WTC11 (cell line): ENCODE data around the gene PRRG2.

Experiments used
- ATF3 ChIP-seq: sonication (generic); formaldehyde crosslinking; conservative IDR thresholded peaks from 2 replicates; pipeline ENCODE4 v1.8.1; 2022; ENCODE audit warnings: mild to moderate bottlenecking, missing genetic modification reagents
- CTCF ChIP-seq: fragments of 200-600 bp; IDR thresholded peaks from 2 replicates; pipeline ENCODE4 v1.8.0; 2022; ENCODE audit warnings: antibody characterized with exemption
- FOXK1 ChIP-seq: sonication (generic); formaldehyde crosslinking; IDR thresholded peaks from 2 replicates; pipeline ENCODE4 v1.8.0; 2022; ENCODE audit warnings: mild to moderate bottlenecking, moderate library complexity, missing genetic modification reagents
- FOXP4 ChIP-seq: sonication (generic); formaldehyde crosslinking; IDR thresholded peaks from 2 replicates; pipeline ENCODE4 v1.8.0; 2022; ENCODE audit warnings: mild to moderate bottlenecking, missing genetic modification reagents
- HMGXB4 ChIP-seq: sonication (generic); formaldehyde crosslinking; IDR thresholded peaks from 2 replicates; pipeline ENCODE4 v1.8.1; 2023; ENCODE audit warnings: mild to moderate bottlenecking, moderate library complexity, missing genetic modification reagents
- NFYB ChIP-seq: sonication (generic); formaldehyde crosslinking; conservative IDR thresholded peaks from 2 replicates; pipeline ENCODE4 v1.8.0; 2022; ENCODE audit warnings: low read depth, missing genetic modification reagents
- PREB ChIP-seq: sonication (generic); formaldehyde crosslinking; IDR thresholded peaks from 2 replicates; pipeline ENCODE4 v1.8.1; 2022; ENCODE audit warnings: mild to moderate bottlenecking, missing genetic modification reagents, moderate library complexity, borderline replicate concordance
- PRRX2 ChIP-seq: fragments of 250-450 bp; sonication (Bioruptor Pico); IDR thresholded peaks from 2 replicates; pipeline ENCODE4 v1.8.0; 2021; ENCODE audit warnings: mild to moderate bottlenecking
- TCF7 ChIP-seq: sonication (generic); formaldehyde crosslinking; IDR thresholded peaks from 2 replicates; pipeline ENCODE4 v1.8.0; 2022; ENCODE audit warnings: mild to moderate bottlenecking, low read depth, missing genetic modification reagents, moderate library complexity
- ZBTB43 ChIP-seq: sonication (generic); formaldehyde crosslinking; IDR thresholded peaks from 2 replicates; pipeline ENCODE4 v1.8.1; 2023; ENCODE audit warnings: mild to moderate bottlenecking, missing genetic modification reagents
- ZNF317 ChIP-seq: sonication (generic); formaldehyde crosslinking; IDR thresholded peaks from 2 replicates; pipeline ENCODE4 v1.8.1; 2023; ENCODE audit warnings: low read depth, mild to moderate bottlenecking, moderate library complexity, missing genetic modification reagents, borderline replicate concordance

GRCh38 chr19:49609499-49610092 lies 28.5 kb downstream of the PRRG2 start:
- TF ChIP-seq CTCF: no peak
- no peak for TF ChIP-seq ATF3 (CRISPR knock-in tag)
- no peak for TF ChIP-seq PREB (CRISPR knock-in tag)
- TF ChIP-seq FOXP4 (CRISPR knock-in tag): no peak
- no peak for TF ChIP-seq NFYB (CRISPR knock-in tag)
- TF ChIP-seq PRRX2 (CRISPR knock-in tag): no peak
- no peak for TF ChIP-seq FOXK1 (CRISPR knock-in tag)
- no peak for TF ChIP-seq HMGXB4 (CRISPR knock-in tag)
- no peak for TF ChIP-seq TCF7 (CRISPR knock-in tag)
- no peak for TF ChIP-seq ZNF317
- TF ChIP-seq ZBTB43 (CRISPR knock-in tag): no peak
